ENCODE measurements around the gene MSTO1. TPM values are rescaled to one million over a fixed set of nuclear protein-coding genes. Genes with fewer than 3 reads are reported as not detected.
"Not testable (repeated sequence)": the region's sequence is repeated elsewhere in the genome, so short reads cannot be mapped to it uniquely, and the experiment has no call there.

The MSTO1 gene
- total RNA-seq, 1 experiment from 2014 or later = 31.6 TPM

GRCh38 chr1:155650231-155650757, 40.3 kb downstream of the MSTO1 start:
- DNase-seq (ENCODE audit: low read depth, low spot score) = no peak
- in situ Hi-C loops (cut with HindIII; ENCODE audit: low pct_unique_long_range_greater_than_20kb, low sequenced_read_pairs) = no loop called here

DNA sequence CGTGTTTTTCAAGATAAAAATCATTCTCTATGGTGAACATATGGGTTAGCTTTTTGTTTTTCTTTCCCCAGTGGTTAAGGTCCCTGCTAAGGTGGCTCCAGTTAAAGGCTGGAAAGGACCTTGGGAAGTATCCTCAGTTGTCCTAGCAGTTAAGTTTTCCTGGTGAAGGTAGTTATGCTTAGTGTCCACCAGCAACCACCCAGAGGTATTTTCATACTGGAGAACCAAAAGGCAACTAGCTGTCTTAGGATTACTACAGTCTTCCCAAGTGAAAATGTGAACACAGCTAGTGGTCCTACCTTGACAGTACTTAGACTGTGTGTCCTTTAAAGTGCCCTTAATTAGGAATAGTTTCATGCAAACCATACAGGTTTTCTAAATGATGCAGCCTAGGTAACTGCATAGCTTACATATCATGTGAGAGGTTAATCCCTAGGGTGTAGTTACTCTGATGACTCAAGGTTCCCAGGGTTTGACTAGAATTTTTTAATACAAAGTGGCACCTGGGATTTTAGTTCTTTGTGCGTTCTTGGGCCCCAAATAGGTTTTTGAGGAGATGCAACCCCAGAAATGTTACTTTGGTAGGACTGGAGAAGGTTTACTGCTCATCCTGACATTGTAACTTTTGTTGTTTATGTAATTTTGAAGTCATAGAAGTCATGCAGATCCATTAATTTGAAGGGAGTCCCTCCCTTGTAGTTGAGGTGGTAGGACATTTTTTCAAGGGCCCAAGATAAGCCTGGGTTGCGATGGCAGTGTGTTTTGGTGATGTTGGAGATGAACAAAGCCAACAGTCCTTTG, 42.0 kb downstream of the MSTO1 start:
- DNase-seq (ENCODE audit: low read depth, low spot score) = no peak

GRCh38 chr1:155652951-155653350, 42.9 kb downstream of the MSTO1 start:
- DNase-seq (ENCODE audit: low read depth, low spot score) = no peak
- in situ Hi-C loops (cut with HindIII; ENCODE audit: low pct_unique_long_range_greater_than_20kb, low sequenced_read_pairs) = no loop called here

More for the DNA sequence above, 42.0 kb downstream of the MSTO1 start:
- in situ Hi-C loops (cut with HindIII; ENCODE audit: low pct_unique_long_range_greater_than_20kb, low sequenced_read_pairs) = no loop called here

DNA sequence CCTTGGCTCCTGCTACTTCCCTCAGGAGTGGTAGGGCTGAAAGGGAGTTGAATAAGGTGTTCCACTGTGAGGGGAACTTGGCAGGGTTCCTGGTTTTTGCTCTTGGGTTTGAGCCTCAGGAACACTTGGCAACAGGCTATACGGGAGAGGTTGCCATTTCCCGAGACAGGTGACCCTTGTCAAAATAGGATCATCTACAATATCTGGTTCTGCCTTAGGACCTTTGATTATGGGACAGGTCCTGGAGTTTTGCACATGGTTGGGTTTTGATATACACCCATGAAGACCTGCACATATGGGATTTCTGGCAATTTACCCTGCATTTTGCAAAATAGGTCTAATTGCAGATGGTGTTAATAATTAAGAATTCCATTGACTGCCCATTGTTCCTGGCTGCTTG, 47.4 kb downstream of the MSTO1 start:
- DNase-seq (ENCODE audit: low read depth, low spot score) = no peak
- in situ Hi-C loops (cut with HindIII; ENCODE audit: low pct_unique_long_range_greater_than_20kb, low sequenced_read_pairs) = no loop called here

GRCh38 chr1:155661239-155661638, 51.2 kb downstream of the MSTO1 start:
- in situ Hi-C loops (cut with HindIII; ENCODE audit: low pct_unique_long_range_greater_than_20kb, low sequenced_read_pairs); DNase-seq (ENCODE audit: low read depth, low spot score): not testable (repeated sequence)

Small RNA genes lying within 50 kb of the gene (small RNA-seq; reads per million reads assigned to genes)
- gene AL353807.4 = 0 reads per million in 2 experiments

Other genes with a start within 250 kb of the MSTO1 start
- gene ASH1L, start 47.4 kb upstream of the MSTO1 start, total RNA-seq (2014; rRNA removed; shearing (Covaris generic)) = 21.2 and 24.4 TPM in 2 replicates
- gene YY1AP1, start 78.6 kb downstream of the MSTO1 start, total RNA-seq (2014; rRNA removed; shearing (Covaris generic)) = 24.9 and 26.2 TPM in 2 replicates
- gene DAP3, start 78.9 kb downstream of the MSTO1 start, total RNA-seq (2014; rRNA removed; shearing (Covaris generic)) = 71.9 and 75.6 TPM in 2 replicates
- 15.9 and 16.7 TPM in 2 replicates for gene GON4L, start 247.0 kb downstream of the MSTO1 start, total RNA-seq (2014; rRNA removed; shearing (Covaris generic))
- 1.9 and 2.2 TPM in 2 replicates for gene SYT11, start 249.3 kb downstream of the MSTO1 start, total RNA-seq (2014; rRNA removed; shearing (Covaris generic))